ENCODE results near the gene GRPEL1. TPM values are rescaled to one million over a fixed set of nuclear protein-coding genes. Genes with fewer than 3 reads are reported as not detected.

The GRPEL1 gene
- total and polyA plus RNA-seq, 2 of the 13 experiments (the other 11 are each of a cell fraction or from before 2014, with no cell fraction given), result 32.3 to 141 TPM

- no TSS peak for BruUV-seq (replicated peaks)
- H3K36me3 ChIP-seq (replicated peaks in 1 of 2; ENCODE audit: control insufficient read depth in 1 of 2, insufficient read depth in 2 of 2, low read length in 2 of 2), result no peaks in the 10 kb centered on the region
- WGBS (ENCODE audit: low lambda C conversion rate), result 24% methylated on average over 9 of the region's 9 CpGs
- peaks cover 7% of the 10 kb centered on the region; the same call in 1 of the 2 replicates for H3K4me1 ChIP-seq (ENCODE audit: insufficient read depth, low read length)
- intact Hi-C loops (cut with micrococcal nuclease; ENCODE audit: unreplicated experiment), result no loop called here
- ChIA-PET CTCF (ENCODE audit: low intra/inter-chr PET ratio, low total read pairs) (no interaction called here), POLR2A (interaction anchor here (1.0 to 2.2 kb wide), 4 partner anchors 8 to 97 kb away, joined by 3 to 10 read pairs (median 4); partner anchors contain the start of gene GRPEL1)
- in situ Hi-C loops (cut with HindIII; ENCODE audit: extremely low pct_ligation_motif_present, low pct_unique_long_range_greater_than_20kb), result no loop called here
- H3K9ac ChIP-seq (ENCODE audit: insufficient read depth, low read depth, low read length), result peak overlapping the region; percentile 63; the same call in 1 of the 2 replicates
- no peaks in the 10 kb centered on the region for H3K79me2 ChIP-seq (ENCODE audit: insufficient read depth, low read length)
- ATAC-seq (peak; percentile 68), DNase-seq (ENCODE audit: low spot score) (no peak), FAIRE-seq (no peak)
- no peak overlapping the region for H3K27ac ChIP-seq (ENCODE audit: extremely low read length, insufficient read depth, low read length)
- peak overlapping the region; percentile 91 for H3K4me2 ChIP-seq (ENCODE audit: low read depth, low read length)
- H3K27me3 ChIP-seq (ENCODE audit: control insufficient read depth in 1 of 2, insufficient read depth in 2 of 2, low read length in 2 of 2), result no peaks in the 10 kb centered on the region
- H3K9me3 ChIP-seq (ENCODE audit: low read length), result 0 out of 2 replicates have a peak, but pooled peaks cover 7% of the 10 kb centered on the region
- no peaks in the 10 kb centered on the region for H4K20me1 ChIP-seq (ENCODE audit: insufficient read depth, low read length)
- peak overlapping the region; percentile 70 for H2AFZ ChIP-seq (ENCODE audit: low read length)
- peak overlapping the region; percentile 48 to 67 (median 53); a peak in 5 of 6 replicates for H3K4me3 ChIP-seq (replicated peaks in 1 of 3; ENCODE audit: insufficient read depth in 1 of 3, low read depth in 2 of 3, low read length in 3 of 3)
- TF ChIP-seq ZNF687 (CRISPR knock-in tag; IDR thresholded peaks at IDR 0.05) (peak; percentile 21; the same call in 1 of the 2 replicates), CTCF (CRISPR knock-in tag; IDR thresholded peaks at IDR 0.05) (peak; percentile 30; the same call in 1 of the 2 replicates), TAF1 (CRISPR knock-in tag; IDR thresholded peaks at IDR 0.05) (peak; percentile 19; the same call in 1 of the 2 replicates), ZNF414 (CRISPR knock-in tag; IDR thresholded peaks at IDR 0.05) (no peak), STAG1 (CRISPR knock-in tag; IDR thresholded peaks at IDR 0.05) (0 out of 2 replicates have a peak, but pooled peaks have one; percentile 23), ESRRA (CRISPR knock-in tag; IDR thresholded peaks at IDR 0.05; ENCODE audit: low read depth) (no peak)
These were observed 16.0 kb upstream of the GRPEL1 start for GRCh38 chr4:7083597-7084563.

Data from HepG2 (cell line).